Smooth muscle cell (in vitro differentiated cells): ENCODE measurements around the gene LRG1. TPM values are rescaled to one million over a fixed set of nuclear protein-coding genes. Genes with fewer than 3 reads are reported as not detected.
"Not testable (repeated sequence)": the region's sequence is repeated elsewhere in the genome, so short reads cannot be mapped to it uniquely, and the experiment has no call there.

Experiments used
- DNase-seq: peaks from one replicate; lab custom pipeline; 2025; ENCODE audit not compliant: unreplicated experiment; lab: John Stamatoyannopoulos, UW
- H2AFZ ChIP-seq: fragments of 200-600 bp; sonication (generic); 2 replicates; pipeline ENCODE4 v1.6.0; 2016; ENCODE audit warnings: antibody characterized with exemption, low read depth, mild to moderate bottlenecking
- H3F3A ChIP-seq: fragments of 200-600 bp; sonication (generic); 2 replicates; pipeline ENCODE4 v1.6.0; 2017; ENCODE audit warnings: antibody characterized with exemption, low read depth
- H3K27ac ChIP-seq: fragments of 200-600 bp; sonication (generic); 2 replicates; pipeline ENCODE4 v1.5.1; 2016; ENCODE audit warnings: low read depth, mild to moderate bottlenecking
- H3K27me3 ChIP-seq: fragments of 200-600 bp; sonication (generic); 2 replicates; pipeline ENCODE4 v1.6.1; 2016; ENCODE audit warnings: low read depth, mild to moderate bottlenecking
- H3K36me3 ChIP-seq: fragments of 200-600 bp; sonication (generic); 2 replicates; pipeline ENCODE4 v1.5.1; 2016; ENCODE audit warnings: low read depth
- H3K4me1 ChIP-seq: fragments of 200-600 bp; sonication (generic); 2 replicates; pipeline ENCODE4 v1.5.1; 2016; ENCODE audit warnings: low read depth
- H3K4me2 ChIP-seq: fragments of 200-600 bp; sonication (generic); 2 replicates; pipeline ENCODE4 v1.6.0; 2016; ENCODE audit warnings: mild to moderate bottlenecking
- H3K4me3 ChIP-seq: fragments of 200-600 bp; sonication (generic); 2 replicates; pipeline ENCODE4 v1.5.1; 2016; ENCODE audit warnings: mild to moderate bottlenecking
- H3K79me2 ChIP-seq: fragments of 200-600 bp; sonication (generic); 2 replicates; pipeline ENCODE4 v1.6.0; 2016; ENCODE audit warnings: low read depth, mild to moderate bottlenecking
- H3K9ac ChIP-seq: fragments of 200-600 bp; sonication (generic); 2 replicates; pipeline ENCODE4 v1.6.0; 2016; ENCODE audit warnings: low read depth
- H3K9me3 ChIP-seq: fragments of 200-600 bp; sonication (generic); replicated peaks from 2 replicates; pipeline ENCODE4 v1.5.1; 2016; ENCODE audit warnings: low read depth
- H4K20me1 ChIP-seq: fragments of 200-600 bp; sonication (generic); 2 replicates; pipeline ENCODE4 v1.6.0; 2016; ENCODE audit warnings: low read depth
- WGBS: methylation state at CpG from one replicate; pipeline ENCODE4 v1.1.7; 2016; ENCODE audit warnings: low lambda C conversion rate; 5-methylcytosine and 5-hydroxymethylcytosine counted together
- polyA plus RNA-seq: library from polyadenylated mRNA; unstranded; fragments of >200 nt; fragmentation: Nextera tagmentation; extraction: Ambion mirVana; gene quantifications from 2 replicates; pipeline ENCODE4 v1.2.1, GENCODE V29; 2016
- total RNA-seq: library from RNA; depleted of rRNA; stranded (reverse); fragments of >200 nt; gene quantifications from 2 replicates; pipeline ENCODE4 v1.2.3, GENCODE V29; 2014
- TF ChIP-seq, protein P1 (sequence below): fragments of 200-600 bp; sonication (generic); IDR thresholded peaks from 2 replicates; pipeline ENCODE4 v1.5.1; 2017; ENCODE audit warnings: borderline replicate concordance, mild to moderate bottlenecking, antibody characterized with exemption; ENCODE audit not compliant: insufficient read depth, poor library complexity, severe bottlenecking

Gene LRG1
- total and polyA plus RNA-seq, 2 experiments from 2014 or later, result not detected

DNA sequence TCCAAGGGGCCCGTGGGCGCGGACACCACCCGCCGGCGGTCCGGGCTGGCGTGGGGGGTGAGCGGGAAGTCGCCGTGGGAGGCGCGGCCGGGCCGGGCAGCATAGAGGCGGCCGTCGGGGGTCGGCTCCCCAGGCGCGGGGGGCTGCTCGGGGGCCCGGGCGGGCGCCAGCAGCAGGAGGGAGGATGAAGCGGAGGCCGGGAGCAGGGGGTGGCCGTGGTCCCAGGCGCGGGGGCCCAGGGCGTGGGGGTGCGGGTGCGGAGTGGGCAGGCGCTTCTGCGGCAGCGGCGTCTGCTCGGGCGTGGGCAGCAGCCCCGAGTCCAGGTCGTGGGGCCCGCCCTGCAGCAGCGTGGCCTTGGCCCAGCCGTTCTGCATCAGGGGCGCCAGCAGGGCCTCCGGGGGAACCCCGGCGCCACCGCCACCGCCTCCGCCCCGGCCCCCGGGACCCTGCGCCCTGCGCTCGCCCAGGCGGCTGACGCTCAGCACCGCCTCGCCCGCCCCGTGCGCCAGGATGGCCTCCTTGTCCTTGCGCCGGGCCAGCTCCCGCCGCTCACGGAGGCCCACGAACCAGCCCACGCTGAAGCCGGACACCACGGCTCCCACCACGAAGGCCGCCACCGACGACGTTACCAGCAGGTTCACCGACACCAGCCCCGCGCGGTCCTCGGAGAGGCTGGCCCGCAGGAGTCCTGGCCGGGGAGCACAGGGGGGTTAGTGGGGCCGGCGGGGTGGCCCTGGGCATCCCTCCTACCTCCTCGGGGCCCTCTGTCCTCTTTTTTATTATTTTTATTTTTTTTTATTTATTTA, 4.2 kb upstream of the LRG1 start:
- Histone ChIP-seq H3K36me3 (no peaks in the 10 kb centered on the region), H3K4me1 (no peaks in the 10 kb centered on the region), H3F3A (no peaks in the 10 kb centered on the region), H3K27me3 (no peaks in the 10 kb centered on the region), H3K27ac (no peak overlapping the region), H3K79me2 (no peaks in the 10 kb centered on the region), H3K9me3 (peaks cover 2% of the 10 kb centered on the region), H3K4me2 (no peak overlapping the region), H3K4me3 (no peak overlapping the region), H2AFZ (no peak overlapping the region), H4K20me1 (no peaks in the 10 kb centered on the region), H3K9ac (no peak overlapping the region)
- DNase-seq, result no peak
- 98% methylated on average over 10 of the region's 87 CpGs for WGBS
- TF ChIP-seq, protein P1, sequence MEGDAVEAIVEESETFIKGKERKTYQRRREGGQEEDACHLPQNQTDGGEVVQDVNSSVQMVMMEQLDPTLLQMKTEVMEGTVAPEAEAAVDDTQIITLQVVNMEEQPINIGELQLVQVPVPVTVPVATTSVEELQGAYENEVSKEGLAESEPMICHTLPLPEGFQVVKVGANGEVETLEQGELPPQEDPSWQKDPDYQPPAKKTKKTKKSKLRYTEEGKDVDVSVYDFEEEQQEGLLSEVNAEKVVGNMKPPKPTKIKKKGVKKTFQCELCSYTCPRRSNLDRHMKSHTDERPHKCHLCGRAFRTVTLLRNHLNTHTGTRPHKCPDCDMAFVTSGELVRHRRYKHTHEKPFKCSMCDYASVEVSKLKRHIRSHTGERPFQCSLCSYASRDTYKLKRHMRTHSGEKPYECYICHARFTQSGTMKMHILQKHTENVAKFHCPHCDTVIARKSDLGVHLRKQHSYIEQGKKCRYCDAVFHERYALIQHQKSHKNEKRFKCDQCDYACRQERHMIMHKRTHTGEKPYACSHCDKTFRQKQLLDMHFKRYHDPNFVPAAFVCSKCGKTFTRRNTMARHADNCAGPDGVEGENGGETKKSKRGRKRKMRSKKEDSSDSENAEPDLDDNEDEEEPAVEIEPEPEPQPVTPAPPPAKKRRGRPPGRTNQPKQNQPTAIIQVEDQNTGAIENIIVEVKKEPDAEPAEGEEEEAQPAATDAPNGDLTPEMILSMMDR, result no peak

DNA sequence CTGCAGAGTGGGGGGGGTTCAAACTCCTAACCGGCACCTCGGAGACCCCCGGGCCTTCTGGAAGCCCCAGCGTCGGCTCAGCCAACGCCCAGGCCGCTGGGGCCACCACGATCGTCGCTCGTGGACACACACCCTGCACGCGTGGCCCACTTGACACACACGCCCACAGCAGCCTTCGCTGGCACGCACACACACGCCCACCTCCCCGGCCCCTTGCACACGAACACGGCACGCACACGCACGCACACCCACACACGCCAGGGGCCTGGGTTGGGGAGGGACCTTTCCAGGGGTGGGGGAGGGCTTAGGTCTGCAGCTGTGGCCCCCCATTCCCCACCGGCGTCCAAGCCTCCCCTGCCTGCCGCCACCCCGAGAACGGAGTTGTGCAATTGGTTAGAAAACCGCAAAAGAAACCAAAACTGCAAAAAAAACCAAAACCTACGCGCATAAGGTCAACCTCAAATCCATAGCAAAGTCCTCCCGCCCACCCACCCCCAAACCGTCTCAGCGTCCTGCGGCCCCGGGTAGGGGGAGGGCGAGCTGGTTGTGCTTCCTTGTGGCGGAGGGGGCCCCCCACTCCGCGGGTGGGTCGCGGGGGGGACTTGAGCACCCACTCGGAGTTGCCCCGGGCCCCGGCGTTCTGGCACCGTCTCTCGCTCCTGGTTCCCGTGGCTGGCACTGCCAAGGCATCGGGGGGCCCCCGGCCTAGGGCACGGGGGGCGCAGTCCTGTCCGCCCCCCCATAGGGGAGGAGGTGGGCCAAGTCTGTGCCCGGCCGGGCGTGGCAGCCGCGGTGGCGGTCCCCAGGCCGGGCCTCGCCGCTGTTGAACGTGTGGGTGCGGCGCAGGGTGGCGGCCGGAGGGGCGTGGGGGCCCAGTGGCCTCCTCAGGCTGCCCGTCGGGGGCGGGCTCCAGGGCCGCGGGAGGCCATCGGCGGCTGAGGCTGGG, 3.3 kb upstream of the LRG1 start:
- no peaks in the 10 kb centered on the region for H4K20me1 ChIP-seq
- no peak overlapping the region for H2AFZ ChIP-seq
- H3K9me3 ChIP-seq, result peaks cover 2% of the 10 kb centered on the region
- H3F3A ChIP-seq, result no peaks in the 10 kb centered on the region
- no peaks in the 10 kb centered on the region for H3K27me3 ChIP-seq
- WGBS, result 93% methylated on average over 55 of the region's 77 CpGs
- H3K4me2 ChIP-seq, result no peak overlapping the region
- no peaks in the 10 kb centered on the region for H3K4me1 ChIP-seq
- H3K79me2 ChIP-seq, result no peaks in the 10 kb centered on the region
- TF ChIP-seq, protein P1, result no peak
- no peak for DNase-seq
- H3K9ac ChIP-seq, result no peak overlapping the region
- H3K27ac ChIP-seq, result no peak overlapping the region
- H3K4me3 ChIP-seq, result no peak overlapping the region
- no peaks in the 10 kb centered on the region for H3K36me3 ChIP-seq

DNA sequence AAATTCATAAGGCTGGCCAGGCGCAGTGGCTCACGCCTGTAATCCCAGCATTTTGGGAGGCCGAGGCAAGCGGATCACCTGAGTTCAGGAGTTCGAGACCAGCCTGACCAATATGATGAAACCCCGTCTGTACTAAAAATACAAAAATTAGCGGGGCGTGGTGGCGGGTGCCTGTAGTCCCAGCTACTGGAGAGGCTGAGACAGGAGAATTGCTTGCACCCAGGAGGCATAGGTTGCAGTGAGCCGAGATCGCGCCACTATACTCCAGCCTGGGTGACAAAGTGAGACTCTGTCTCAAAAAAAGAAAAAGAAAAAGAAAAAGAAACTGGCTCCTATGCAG, 1.9 kb upstream of the LRG1 start:
- not testable (repeated sequence) for H3K4me1 ChIP-seq, DNase-seq, H3K27ac ChIP-seq, H3K9ac ChIP-seq, H3K4me2 ChIP-seq, H3K4me3 ChIP-seq, H3F3A ChIP-seq, H3K9me3 ChIP-seq, H3K79me2 ChIP-seq, H3K36me3 ChIP-seq, H2AFZ ChIP-seq, H4K20me1 ChIP-seq, H3K27me3 ChIP-seq
- 98% methylated on average over 12 of the region's 12 CpGs for WGBS

DNA sequence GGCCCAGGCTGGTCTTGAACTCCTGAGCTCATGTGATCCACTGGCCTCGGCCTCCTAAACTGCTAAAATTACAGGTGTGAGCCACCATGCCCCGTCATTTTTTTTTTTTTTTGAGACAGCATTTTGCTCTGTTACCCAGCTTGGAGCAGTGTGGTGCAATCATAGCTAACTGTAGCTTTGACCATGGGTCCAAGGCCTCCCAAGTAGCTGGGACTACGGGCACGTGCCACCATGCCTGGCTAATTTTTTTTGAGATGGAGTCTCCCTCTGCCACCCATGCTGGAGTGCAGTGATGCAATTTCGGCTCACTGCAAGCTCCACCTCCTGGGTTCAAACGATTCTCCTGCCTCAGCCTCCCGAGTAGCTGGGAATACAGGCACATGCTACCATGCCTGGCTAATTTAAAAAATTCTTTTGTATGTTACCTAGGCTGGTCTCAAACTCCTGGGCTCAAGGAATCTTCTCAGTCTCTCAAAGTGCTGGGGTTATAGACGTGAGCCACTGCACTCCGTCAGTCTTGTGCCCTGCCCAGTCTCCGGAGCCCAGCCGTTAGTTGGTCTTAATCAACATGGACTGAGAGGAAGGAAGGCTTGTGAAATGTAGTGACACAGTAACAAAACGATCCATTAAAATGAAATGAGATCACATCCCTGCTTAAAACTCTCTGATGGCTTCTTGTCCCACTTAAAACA, 1.4 kb upstream of the LRG1 start:
- Histone ChIP-seq H3K4me2 (no peak overlapping the region), H3K79me2 (no peaks in the 10 kb centered on the region), H3F3A (no peaks in the 10 kb centered on the region), H3K9ac (no peak overlapping the region), H3K27me3 (no peaks in the 10 kb centered on the region), H3K27ac (no peak overlapping the region), H2AFZ (no peak overlapping the region), H3K4me1 (no peaks in the 10 kb centered on the region), H3K4me3 (no peak overlapping the region), H3K9me3 (peaks cover 2% of the 10 kb centered on the region), H3K36me3 (no peaks in the 10 kb centered on the region), H4K20me1 (no peaks in the 10 kb centered on the region)
- 87% methylated on average over 12 of the region's 12 CpGs for WGBS
- no peak for DNase-seq
- TF ChIP-seq, protein P1, result no peak
